Activated CD4-positive, alpha-beta memory T cell treated with anti-CD3 and anti-CD28 coated beads, Interleukin-2, amount 10 ng/mL, durations not matched to agents 7 days and 5 days (primary cell): ENCODE results near the gene YTHDF1. TPM values are rescaled to one million over a fixed set of nuclear protein-coding genes. Genes with fewer than 3 reads are reported as not detected.

ENCODE experiments used
- CTCF ChIA-PET: fragments of 350-600 bp; sonication (Branson Sonifier 250); formaldehyde crosslinking; loops from one replicate; lab custom pipeline; 2021; ENCODE audit warnings: antibody characterized with exemption, inconsistent platforms; lab: Charles Lee
- POLR2A ChIA-PET: fragments of 350-600 bp; sonication (Branson Sonifier 250); formaldehyde crosslinking; loops from one replicate; lab custom pipeline; 2021; ENCODE audit warnings: antibody characterized with exemption; lab: Charles Lee
- DNase-seq: peaks from one replicate; pipeline ENCODE4 v3.0.0-alpha.2; 2020
- H3K27ac Mint-ChIP-seq: one replicate; pipeline ENCODE4 v1.8.0; 2021; ENCODE audit warnings: mild to moderate bottlenecking, mixed read lengths
- H3K27me3 Mint-ChIP-seq: one replicate; pipeline ENCODE4 v1.8.0; 2021; ENCODE audit warnings: mixed read lengths
- H3K36me3 Mint-ChIP-seq: one replicate; pipeline ENCODE4 v1.8.0; 2021; ENCODE audit warnings: low read depth, mixed read lengths
- H3K4me1 Mint-ChIP-seq: one replicate; pipeline ENCODE4 v1.8.0; 2021; ENCODE audit warnings: mixed read lengths
- H3K4me3 Mint-ChIP-seq: one replicate; pipeline ENCODE4 v1.8.0; 2021; ENCODE audit warnings: mild to moderate bottlenecking, mixed read lengths
- H3K9me3 Mint-ChIP-seq: one replicate; pipeline ENCODE4 v1.8.0; 2021; ENCODE audit warnings: mixed read lengths
- total RNA-seq, 2 experiments: library from RNA; stranded (reverse); gene quantifications; one replicate each; pipeline ENCODE4 v1.2.3, GENCODE V29; 2021

The YTHDF1 gene
- total RNA-seq, 2 experiments from 2014 or later: 36.1 to 36.8 TPM

DNA sequence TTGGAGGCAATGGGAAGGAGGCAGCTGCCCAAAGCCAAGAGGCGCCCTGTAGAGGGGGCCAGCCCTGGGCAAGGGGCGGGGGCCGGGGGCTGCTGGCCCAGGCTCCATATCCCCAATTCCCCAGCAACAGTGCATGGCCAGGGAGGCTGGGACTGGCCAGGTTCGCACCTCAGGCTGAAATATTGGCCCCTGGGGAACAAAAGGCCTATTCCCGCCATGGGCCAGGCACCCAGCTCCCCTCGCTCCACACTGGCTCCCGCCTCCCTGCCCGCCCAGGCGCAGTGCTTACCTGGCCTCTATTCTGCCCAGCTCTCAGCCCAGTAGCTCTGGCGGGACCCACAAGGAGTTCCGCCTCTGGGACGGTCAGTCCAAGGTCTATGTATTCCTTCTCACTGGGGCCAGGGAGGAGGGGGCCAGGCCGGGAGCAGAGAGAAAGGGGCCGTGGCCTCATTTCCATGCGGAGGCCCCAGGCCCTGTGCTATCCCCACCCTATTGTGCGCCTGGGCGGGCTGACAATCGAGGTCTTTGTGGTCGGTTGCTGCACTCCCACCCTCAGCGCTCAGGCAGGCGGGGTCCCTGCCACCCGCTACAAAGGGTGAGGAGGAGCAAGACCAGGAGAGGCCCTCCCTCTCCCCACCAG is 42.3 kb downstream of the YTHDF1 start:
- peaks cover 3% of the 10 kb centered on the region for H3K4me1 Mint-ChIP-seq
- no peak overlapping the region for H3K4me3 Mint-ChIP-seq
- DNase-seq: no peak
- H3K9me3 Mint-ChIP-seq: no peaks in the 10 kb centered on the region
- CTCF ChIA-PET: no interaction called here
- no peak overlapping the region for H3K27ac Mint-ChIP-seq
- H3K27me3 Mint-ChIP-seq: peaks cover 36% of the 10 kb centered on the region
- peaks cover 3% of the 10 kb centered on the region for H3K36me3 Mint-ChIP-seq
- POLR2A ChIA-PET: no interaction called here

DNA sequence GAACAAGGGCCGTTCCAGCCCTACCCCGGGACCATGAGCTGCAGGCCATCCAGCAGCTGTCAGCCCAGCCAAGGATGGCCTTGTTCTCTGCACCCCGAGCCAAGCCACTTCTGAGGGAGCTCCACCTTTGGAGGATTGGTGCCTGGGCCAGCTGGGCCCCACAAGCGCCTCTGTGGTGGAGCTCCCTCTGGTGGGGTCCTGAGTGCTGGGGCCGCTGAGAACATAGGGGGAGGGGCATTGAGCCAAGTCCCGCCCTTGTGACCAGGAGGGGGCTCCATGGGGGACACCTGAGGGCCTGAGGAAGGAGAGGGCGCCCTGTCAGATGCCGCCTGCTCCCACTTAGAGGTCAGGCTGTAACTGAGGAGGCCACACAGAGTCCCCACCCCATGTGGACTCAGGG is 43.2 kb downstream of the YTHDF1 start:
- peaks cover 3% of the 10 kb centered on the region for H3K36me3 Mint-ChIP-seq
- H3K9me3 Mint-ChIP-seq: no peaks in the 10 kb centered on the region
- H3K27ac Mint-ChIP-seq: no peak overlapping the region
- ChIA-PET POLR2A (no interaction called here), CTCF (no interaction called here)
- no peak for DNase-seq
- peaks cover 3% of the 10 kb centered on the region for H3K4me1 Mint-ChIP-seq
- peaks cover 34% of the 10 kb centered on the region for H3K27me3 Mint-ChIP-seq
- no peak overlapping the region for H3K4me3 Mint-ChIP-seq

DNA sequence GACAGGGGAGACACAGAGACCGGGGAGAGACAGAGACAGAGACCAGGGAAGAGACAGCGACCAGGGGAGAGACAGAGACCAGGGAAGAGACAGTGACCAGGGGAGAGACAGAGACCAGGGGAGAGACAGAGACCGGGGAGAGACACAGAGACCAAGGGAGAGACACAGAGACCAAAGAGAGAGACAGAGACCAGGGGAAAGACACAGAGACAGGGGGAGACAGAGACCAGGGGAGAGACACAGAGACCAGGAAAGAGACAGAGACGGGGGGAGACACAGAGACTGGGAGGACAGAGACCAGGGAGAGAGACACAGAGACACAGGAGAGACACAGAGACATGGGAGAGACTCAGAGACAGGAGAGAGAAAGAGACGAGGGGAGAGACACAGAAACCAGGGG is 43.9 kb downstream of the YTHDF1 start:
- CTCF ChIA-PET: no interaction called here
- no peak overlapping the region for H3K4me3 Mint-ChIP-seq
- H3K4me1 Mint-ChIP-seq: peaks cover 3% of the 10 kb centered on the region
- H3K9me3 Mint-ChIP-seq: no peaks in the 10 kb centered on the region
- no peak overlapping the region for H3K27ac Mint-ChIP-seq
- DNase-seq: no peak
- H3K36me3 Mint-ChIP-seq: peaks cover 3% of the 10 kb centered on the region
- H3K27me3 Mint-ChIP-seq: peaks cover 32% of the 10 kb centered on the region
- POLR2A ChIA-PET: no interaction called here

DNA sequence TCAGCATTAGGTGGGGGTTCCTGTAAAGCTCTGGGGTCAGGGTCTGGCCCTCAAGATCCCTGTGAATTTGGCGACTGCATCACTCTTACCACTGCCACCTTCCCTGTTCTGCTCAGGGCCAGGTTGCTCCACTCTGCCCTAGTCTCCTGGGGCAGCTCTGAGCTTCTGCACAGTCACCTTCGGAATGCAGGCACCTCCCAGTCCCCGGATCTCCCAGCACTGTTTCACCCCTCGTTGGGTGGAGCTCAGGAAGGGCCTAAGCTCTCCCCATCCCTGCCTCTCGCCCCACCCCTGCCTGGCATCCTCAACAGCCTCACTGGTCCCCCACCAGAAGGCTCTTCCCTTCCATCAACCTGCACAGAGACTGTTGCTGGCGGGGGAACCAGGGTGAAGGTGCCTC is 46.2 kb downstream of the YTHDF1 start:
- Mint-ChIP-seq H3K4me1 (no peaks in the 10 kb centered on the region), H3K4me3 (no peak overlapping the region), H3K27ac (no peak overlapping the region), H3K36me3 (no peaks in the 10 kb centered on the region), H3K27me3 (peaks cover 18% of the 10 kb centered on the region), H3K9me3 (no peaks in the 10 kb centered on the region)
- no peak for DNase-seq
- CTCF ChIA-PET: no interaction called here
- POLR2A ChIA-PET: no interaction called here

DNA sequence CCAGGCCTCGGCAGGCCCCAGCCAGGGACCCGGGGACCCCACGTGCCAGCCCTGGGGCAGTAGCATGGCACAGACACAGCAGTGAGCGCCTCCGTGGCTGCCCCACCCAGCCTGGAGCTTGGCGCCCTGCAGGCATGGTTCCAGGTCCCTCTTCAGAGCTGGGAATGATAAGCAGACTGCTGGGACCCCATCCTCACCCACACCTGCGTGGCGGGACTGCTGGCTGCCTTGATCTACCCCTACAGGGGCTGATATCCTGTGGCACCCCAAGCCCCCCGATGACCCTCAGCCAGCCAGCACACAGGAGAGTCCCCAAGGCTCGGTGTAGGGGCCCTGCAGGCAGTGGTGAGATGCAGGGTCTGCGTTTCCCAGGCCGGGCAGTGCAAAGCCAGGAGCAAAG is 47.1 kb downstream of the YTHDF1 start:
- H3K9me3 Mint-ChIP-seq: no peaks in the 10 kb centered on the region
- no peak overlapping the region for H3K27ac Mint-ChIP-seq
- H3K36me3 Mint-ChIP-seq: no peaks in the 10 kb centered on the region
- H3K4me3 Mint-ChIP-seq: no peak overlapping the region
- H3K27me3 Mint-ChIP-seq: peaks cover 12% of the 10 kb centered on the region
- no peak for DNase-seq
- CTCF ChIA-PET: no interaction called here
- POLR2A ChIA-PET: no interaction called here
- H3K4me1 Mint-ChIP-seq: no peaks in the 10 kb centered on the region

DNA sequence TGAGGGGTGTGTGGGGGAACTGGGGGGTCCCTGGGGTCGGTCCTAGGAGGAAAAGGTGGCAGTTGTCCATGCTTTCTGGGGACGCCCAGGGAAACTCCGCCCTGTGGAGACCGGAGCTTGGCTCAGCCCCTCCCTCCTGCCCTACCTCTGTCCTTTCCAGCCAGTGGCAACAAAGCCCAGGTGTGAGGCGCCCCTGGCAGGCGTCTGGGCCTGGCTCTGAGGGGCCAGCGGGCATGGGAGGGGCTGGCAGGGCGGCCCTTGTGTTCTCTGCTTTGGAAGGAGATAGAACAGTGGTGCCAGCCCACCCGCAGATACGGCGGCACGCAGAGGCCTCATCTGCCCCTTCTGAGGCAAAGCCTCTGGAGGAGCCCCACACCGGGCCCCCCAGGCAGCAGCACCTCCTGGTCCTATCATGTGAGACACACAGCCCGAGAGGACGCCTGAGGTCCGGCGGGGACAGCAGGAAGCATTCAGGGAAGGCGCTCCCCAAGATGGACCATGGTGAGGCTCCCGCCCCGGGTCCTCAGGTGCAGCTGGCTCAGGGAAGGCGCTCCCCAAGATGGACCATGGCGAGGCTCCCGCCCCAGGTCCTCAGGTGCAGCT is 47.9 kb downstream of the YTHDF1 start:
- CTCF ChIA-PET: no interaction called here
- peaks cover 10% of the 10 kb centered on the region for H3K27me3 Mint-ChIP-seq
- POLR2A ChIA-PET: no interaction called here

DNA sequence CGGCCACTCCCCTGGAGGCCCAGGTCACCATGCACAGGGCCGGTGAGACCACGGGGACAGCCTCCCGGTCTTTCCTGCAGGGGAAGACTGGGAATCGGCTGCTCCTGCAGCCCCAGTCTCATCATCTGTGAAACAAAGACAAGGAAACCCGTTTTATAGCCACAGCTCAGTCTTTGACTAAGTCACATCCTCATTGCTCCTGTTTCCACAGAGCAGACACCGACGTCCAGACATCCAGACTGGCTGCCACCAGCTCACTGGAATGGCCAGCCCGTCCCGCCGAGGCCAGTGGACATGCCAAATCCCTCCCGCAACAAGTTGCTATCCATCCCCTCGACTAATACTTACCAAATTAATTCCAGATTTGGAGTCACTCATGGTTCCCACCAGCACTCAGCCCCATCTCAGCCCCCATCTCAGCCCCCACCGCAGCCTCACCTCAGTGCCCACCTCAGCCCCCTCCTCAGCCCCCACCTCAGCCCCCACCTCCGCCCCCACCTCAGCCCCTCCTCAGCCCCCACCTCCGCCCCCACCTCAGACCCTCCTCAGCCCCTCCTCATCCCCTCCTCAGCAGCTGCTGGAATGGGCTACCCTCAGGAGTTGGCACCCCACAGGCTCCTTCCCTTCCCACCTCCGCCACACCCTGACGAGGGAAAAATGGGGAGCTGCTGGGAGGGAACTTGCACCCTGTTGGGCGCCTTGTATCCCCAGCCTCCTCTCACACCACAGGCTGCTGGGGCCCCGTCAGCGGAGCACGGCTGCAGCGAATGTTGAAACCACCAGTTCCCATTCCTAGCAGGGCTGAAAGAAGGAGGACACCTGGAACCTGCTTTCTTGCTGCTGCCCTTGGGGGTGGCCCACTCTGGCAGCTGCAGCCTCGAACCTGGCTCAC is 48.7 kb downstream of the YTHDF1 start:
- H3K36me3 Mint-ChIP-seq: no peaks in the 10 kb centered on the region
- no peaks in the 10 kb centered on the region for H3K4me1 Mint-ChIP-seq
- CTCF ChIA-PET: no interaction called here
- POLR2A ChIA-PET: no interaction called here
- H3K27ac Mint-ChIP-seq: no peak overlapping the region
- H3K9me3 Mint-ChIP-seq: no peaks in the 10 kb centered on the region
- H3K27me3 Mint-ChIP-seq: peaks cover 9% of the 10 kb centered on the region
- H3K4me3 Mint-ChIP-seq: no peak overlapping the region
- no peak for DNase-seq

More for the DNA sequence above, 47.9 kb downstream of the YTHDF1 start:
- no peaks in the 10 kb centered on the region for H3K9me3 Mint-ChIP-seq
- H3K4me3 Mint-ChIP-seq: no peak overlapping the region
- DNase-seq: no peak
- H3K36me3 Mint-ChIP-seq: no peaks in the 10 kb centered on the region
- H3K4me1 Mint-ChIP-seq: no peaks in the 10 kb centered on the region
- no peak overlapping the region for H3K27ac Mint-ChIP-seq

DNA sequence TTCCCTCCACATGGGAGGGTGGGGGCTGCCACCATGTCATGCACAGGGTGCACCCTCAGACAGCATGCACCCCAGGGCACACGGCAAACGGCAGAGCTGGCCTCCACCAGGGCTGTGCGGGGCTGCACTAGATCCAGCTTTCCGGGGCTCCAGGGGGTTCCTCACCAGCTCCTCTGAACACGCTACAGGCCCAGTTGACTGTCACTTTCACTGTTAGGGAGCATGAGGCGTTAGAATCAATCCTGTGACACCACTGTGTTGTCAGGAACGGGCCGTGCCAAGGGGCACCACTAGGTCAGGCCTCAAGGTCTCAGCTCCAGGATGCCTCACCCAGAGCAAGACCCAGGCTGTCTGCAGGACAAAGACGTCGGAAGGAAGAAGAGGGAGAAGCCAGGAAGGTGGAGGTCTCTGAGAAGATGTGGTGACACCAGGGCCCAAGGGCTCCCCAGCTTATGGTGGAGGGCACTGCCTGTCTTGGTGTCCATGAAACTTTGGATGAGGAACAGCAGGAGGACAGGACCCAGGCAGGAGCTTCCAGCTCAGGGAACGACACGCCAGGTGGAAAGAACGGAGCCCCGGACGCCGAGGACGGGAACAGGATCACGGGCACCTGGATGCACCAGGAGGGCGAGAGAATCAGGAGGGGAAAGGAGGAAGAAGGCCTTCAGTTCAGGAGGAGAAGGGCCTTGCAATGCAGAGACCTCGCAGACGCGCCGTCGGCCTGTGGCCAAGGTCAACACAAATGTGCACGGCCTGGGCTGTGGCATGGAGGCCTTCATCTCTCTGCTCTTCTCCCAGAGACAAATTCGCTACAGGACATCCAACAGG is 49.5 kb downstream of the YTHDF1 start:
- Mint-ChIP-seq H3K4me3 (no peak overlapping the region), H3K9me3 (no peaks in the 10 kb centered on the region), H3K36me3 (no peaks in the 10 kb centered on the region), H3K27me3 (peaks cover under 1% of the 10 kb centered on the region), H3K27ac (no peak overlapping the region), H3K4me1 (no peaks in the 10 kb centered on the region)
- DNase-seq: no peak
- POLR2A ChIA-PET: no interaction called here
- CTCF ChIA-PET: no interaction called here

DNA sequence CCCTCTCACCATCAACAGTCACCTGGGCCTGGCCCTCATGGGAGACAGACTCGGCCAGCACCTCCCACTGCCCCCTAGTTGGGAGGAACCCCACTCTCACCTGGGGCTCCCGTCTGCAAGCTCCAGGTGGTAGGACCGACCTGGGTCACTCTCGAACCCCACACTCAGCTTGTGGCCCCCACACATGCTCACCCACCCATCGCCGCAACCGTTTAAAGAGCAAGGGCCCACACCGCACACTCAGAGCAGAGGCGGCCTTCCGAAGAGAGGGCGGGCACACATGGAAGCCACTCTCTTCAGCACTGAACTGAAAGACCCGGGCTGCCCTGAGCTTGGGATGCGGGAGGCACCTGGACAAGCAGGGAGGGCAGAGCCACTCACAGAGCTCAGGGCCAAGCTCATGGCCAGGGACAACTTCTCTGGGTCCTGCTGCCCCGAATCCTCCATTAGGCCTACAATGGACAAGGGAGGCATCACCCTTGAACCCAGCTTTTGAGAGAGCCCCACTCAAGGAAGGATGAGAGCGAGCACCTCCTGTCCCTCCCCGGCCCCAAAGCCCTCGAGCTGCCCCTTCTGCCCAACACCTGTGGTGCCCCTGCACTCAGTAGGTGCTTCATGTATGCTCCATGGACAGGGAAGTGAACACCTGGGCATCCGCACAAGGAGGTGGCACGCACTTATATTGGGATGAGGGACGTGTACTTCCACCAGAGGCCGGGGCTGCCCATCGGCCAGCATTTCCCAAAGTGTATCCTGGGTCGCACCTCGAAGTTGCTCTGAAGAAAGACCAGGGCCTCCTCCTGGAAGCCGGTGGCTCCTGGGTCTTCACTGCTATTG is 50.4 kb downstream of the YTHDF1 start:
- Mint-ChIP-seq H3K9me3 (no peaks in the 10 kb centered on the region), H3K27me3 (no peaks in the 10 kb centered on the region), H3K36me3 (no peaks in the 10 kb centered on the region), H3K4me1 (no peaks in the 10 kb centered on the region), H3K4me3 (no peak overlapping the region), H3K27ac (no peak overlapping the region)
- POLR2A ChIA-PET: no interaction called here
- CTCF ChIA-PET: no interaction called here
- no peak for DNase-seq

DNA sequence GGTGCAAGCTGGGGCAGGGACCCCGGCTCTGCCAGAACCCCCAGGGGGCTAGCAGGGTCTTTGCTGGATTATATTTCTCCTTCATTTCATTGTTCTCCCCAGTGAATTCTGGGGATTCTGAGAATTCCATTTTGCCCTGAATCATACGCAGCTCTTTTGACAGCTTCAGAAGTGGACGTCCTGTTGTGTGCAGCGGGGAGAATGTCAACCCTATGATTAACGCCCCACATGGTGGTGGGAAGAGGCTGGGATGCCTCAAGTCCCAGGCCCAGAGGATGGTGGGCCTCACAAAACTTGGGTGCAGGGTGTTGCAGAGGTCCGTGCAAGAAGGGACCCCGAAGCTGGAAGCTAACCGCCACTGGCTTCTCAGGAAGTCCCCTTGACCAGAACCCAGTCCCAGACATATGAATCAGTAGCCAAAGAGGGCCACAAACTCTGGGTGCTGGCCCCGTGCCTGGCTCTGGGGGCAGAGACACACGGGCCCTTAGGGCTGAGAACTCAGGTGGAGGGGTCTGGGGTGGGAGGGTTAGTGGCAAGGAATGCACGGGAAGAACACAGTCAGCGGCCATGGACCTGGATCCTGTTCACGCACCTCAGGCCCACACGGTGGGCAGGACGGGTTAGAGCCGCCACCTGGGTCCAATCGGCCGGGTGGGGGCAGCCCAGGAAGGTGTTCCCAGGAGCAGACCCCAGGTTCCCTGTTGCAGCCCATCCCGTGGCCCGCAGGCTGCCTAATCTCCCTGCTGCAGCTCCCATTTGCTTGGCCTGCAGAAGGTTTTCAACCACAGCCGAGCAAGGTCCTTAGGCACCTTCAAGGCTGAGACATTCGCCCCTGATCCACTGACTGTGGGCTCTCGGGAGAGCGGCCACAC is 51.2 kb downstream of the YTHDF1 start:
- Mint-ChIP-seq H3K36me3 (no peaks in the 10 kb centered on the region), H3K9me3 (no peaks in the 10 kb centered on the region), H3K4me1 (no peaks in the 10 kb centered on the region), H3K27me3 (no peaks in the 10 kb centered on the region), H3K4me3 (no peak overlapping the region), H3K27ac (no peak overlapping the region)
- ChIA-PET CTCF (no interaction called here), POLR2A (no interaction called here)
- DNase-seq: no peak

DNA sequence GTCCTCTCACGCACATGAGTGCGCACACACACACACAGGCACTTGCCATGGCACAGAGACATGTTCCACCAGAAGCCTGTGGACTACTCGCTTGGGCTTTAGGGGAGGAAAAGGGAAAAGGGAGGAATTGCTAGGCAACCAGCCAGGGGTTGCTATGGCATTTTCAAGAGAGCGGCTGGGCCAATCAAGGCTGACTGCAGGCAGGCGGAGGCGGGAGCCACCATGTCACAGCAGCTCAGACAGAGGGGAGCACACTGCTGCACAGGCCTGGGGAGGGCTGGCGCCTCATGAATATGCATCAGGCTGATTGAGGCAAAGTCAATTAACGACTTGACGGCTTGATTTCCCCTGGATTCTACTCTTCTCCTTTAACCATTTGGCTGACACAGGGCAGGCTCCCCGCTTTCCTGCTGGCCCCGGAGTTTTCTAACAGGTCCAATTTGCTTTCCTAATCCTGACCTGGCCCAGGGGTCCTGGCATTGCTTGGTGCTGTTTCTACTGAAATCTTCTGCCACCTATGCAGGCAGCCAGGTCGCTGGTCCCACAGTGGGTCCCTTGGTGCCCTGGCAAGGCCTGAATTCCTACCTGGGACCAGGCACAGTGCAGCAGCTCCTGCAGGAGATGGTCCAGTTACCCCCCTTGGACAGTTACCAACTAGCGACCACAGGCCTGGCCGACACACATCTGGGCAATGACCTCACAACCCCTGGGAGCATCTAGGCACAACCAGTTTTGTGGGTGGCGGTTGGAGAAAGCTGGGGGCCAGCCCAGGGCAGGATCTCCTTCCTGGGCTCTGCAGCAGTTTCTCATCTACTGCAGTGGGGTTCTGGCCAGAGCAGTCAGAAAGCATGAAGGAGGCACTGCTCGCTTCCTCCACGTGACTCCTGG is 52.1 kb downstream of the YTHDF1 start:
- H3K9me3 Mint-ChIP-seq: no peaks in the 10 kb centered on the region
- CTCF ChIA-PET: no interaction called here
- POLR2A ChIA-PET: no interaction called here
- no peak overlapping the region for H3K27ac Mint-ChIP-seq
- no peaks in the 10 kb centered on the region for H3K36me3 Mint-ChIP-seq
- no peaks in the 10 kb centered on the region for H3K27me3 Mint-ChIP-seq
- DNase-seq: no peak
- H3K4me3 Mint-ChIP-seq: no peak overlapping the region
- no peaks in the 10 kb centered on the region for H3K4me1 Mint-ChIP-seq
